ENCODE results near the gene ADAMTS19.

ADAMTS19 gene

GRCh38 chr5:129447968-129448367, 12.1 kb upstream of the ADAMTS19 start:
- TF ChIP-seq ZNF274 (IDR thresholded peaks at IDR 0.05; ENCODE audit: low read depth, low read length): no peak
- H3K4me3 ChIP-seq (ENCODE audit: low read length): no peak overlapping the region

GRCh38 chr5:129448654-129449053, 11.4 kb upstream of the ADAMTS19 start:
- TF ChIP-seq ZNF274 (IDR thresholded peaks at IDR 0.05; ENCODE audit: low read depth, low read length): no peak
- H3K4me3 ChIP-seq (ENCODE audit: low read length): no peak overlapping the region

GRCh38 chr5:129454461-129454860, 5.6 kb upstream of the ADAMTS19 start:
- H3K4me3 ChIP-seq (ENCODE audit: low read length): no peak overlapping the region
- TF ChIP-seq ZNF274 (IDR thresholded peaks at IDR 0.05; ENCODE audit: low read depth, low read length): no peak

- no peak overlapping the region for H3K4me3 ChIP-seq (ENCODE audit: low read length)
- TF ChIP-seq ZNF274 (IDR thresholded peaks at IDR 0.05; ENCODE audit: low read depth, low read length): no peak
These were observed 685 bp upstream of the ADAMTS19 start for GRCh38 chr5:129459450-129459776.

DNA sequence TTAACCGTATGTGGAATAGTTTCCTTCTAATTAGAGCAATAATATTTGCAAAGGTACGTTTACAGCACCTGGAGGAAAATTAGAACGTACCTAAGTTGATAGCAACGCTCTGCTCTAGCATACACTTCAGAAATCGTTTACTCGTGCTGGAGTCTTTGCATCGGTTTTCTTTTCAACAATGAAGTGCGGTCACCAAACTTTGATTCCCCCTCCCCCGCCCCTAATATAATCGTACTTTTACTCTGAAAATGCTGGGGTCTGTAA, 506 bp downstream of the ADAMTS19 start:
- peak overlapping the region; percentile 23 for H3K4me3 ChIP-seq (ENCODE audit: low read length)
- TF ChIP-seq ZNF274 (IDR thresholded peaks at IDR 0.05; ENCODE audit: low read depth, low read length): no peak

- peak overlapping the region; percentile 23 for H3K4me3 ChIP-seq (ENCODE audit: low read length)
These were observed 1.0 kb downstream of the ADAMTS19 start for GRCh38 chr5:129460936-129461710.

DNA sequence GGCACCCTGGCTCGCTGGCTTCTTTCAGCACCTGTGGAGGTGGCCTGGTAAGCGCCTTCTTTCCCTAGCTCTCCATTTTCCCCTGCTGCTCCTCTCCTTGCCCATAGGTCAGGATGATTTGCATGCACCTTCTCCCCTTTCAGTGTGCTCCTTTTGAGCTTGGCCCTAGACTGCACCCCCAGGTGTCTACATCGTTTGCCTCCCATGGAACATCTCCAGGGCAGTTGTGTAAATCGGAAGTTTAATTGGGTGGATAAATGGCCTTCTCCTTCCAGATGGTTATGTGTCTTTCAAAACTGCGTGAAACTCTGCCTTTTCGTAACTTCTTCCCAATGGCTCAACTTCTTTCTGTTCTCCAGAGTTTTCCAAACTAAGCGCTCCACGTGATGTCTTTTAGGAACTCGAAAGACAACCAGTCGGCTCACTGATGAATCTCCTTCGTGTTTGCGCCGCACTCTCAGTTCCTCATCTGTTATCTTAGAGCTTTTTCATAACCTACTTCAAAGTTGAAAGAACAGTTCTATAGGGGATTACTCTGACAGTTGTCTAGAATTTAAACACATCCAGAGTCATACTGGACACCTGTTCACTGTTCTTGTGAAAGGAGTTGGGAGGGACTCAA, 1.7 kb downstream of the ADAMTS19 start:
- TF ChIP-seq ZNF274 (IDR thresholded peaks at IDR 0.05; ENCODE audit: low read depth, low read length): no peak
- peak overlapping the region; percentile 23 for H3K4me3 ChIP-seq (ENCODE audit: low read length)

More at GRCh38 chr5:129460936-129461710, 1.0 kb downstream of the ADAMTS19 start:
- TF ChIP-seq ZNF274 (IDR thresholded peaks at IDR 0.05; ENCODE audit: low read depth, low read length): no peak

DNA sequence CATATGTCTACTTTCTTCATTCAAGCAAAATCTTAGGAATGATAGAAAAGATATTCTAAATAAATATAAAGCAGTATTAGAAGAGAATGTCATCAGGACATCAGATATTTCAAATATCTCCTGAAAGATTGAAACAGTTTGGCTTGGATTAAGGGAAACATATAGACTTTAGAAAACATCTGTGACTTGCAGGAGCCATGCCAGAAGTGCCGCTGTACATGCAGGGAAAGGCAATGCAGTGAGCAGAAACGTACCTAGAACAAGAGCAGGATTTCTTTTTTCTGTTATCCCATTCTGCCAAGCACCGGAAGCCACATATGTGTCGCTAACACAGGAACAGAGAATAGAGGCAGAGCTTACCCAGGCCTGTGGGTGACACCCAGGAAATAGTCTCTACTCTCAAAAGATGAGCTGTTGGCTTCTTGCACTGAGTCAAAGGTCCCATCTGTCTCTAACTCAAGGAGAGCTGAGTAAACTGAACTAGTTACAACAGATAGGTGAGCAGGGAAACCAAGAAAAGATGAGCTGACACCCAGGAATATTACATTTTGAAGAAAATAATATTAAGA, 5.8 kb downstream of the ADAMTS19 start:
- H3K4me3 ChIP-seq (ENCODE audit: low read length): no peak overlapping the region
- no peak for TF ChIP-seq ZNF274 (IDR thresholded peaks at IDR 0.05; ENCODE audit: low read depth, low read length)

DNA sequence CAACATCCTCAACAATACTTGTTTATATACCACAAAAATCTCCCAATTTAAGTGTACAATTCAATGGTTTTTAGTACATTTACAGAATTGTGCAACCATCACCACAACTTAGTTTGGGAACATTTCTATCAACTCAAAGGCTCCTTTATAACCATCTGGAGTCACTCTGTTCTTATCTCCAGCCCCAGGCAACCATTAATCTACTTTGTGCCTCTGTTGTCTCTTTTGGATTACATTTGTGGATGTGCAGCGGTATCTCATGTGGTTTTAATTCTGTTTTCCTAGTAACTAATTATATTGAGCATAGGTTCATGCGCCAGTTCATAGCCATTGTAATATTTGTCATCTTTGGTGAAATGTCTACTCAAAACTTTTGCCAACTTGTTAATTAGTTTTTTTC, 14.4 kb downstream of the ADAMTS19 start:
- TF ChIP-seq ZNF274 (IDR thresholded peaks at IDR 0.05; ENCODE audit: low read depth, low read length): no peak
- H3K4me3 ChIP-seq (ENCODE audit: low read length): no peak overlapping the region

GRCh38 chr5:129476751-129477150, 16.7 kb downstream of the ADAMTS19 start:
- no peak for TF ChIP-seq ZNF274 (IDR thresholded peaks at IDR 0.05; ENCODE audit: low read depth, low read length)
- H3K4me3 ChIP-seq (ENCODE audit: low read length): no peak overlapping the region

- no peak overlapping the region for H3K4me3 ChIP-seq (ENCODE audit: low read length)
- TF ChIP-seq ZNF274 (IDR thresholded peaks at IDR 0.05; ENCODE audit: low read depth, low read length): no peak
These were observed 17.4 kb downstream of the ADAMTS19 start for GRCh38 chr5:129477532-129477931.

- no peak overlapping the region for H3K4me3 ChIP-seq (ENCODE audit: low read length)
- no peak for TF ChIP-seq ZNF274 (IDR thresholded peaks at IDR 0.05; ENCODE audit: low read depth, low read length)
These were observed 21.1 kb downstream of the ADAMTS19 start for GRCh38 chr5:129481161-129481560.

- no peak for TF ChIP-seq ZNF274 (IDR thresholded peaks at IDR 0.05; ENCODE audit: low read depth, low read length)
These were observed 36.3 kb downstream of the ADAMTS19 start for GRCh38 chr5:129496421-129496820.

DNA sequence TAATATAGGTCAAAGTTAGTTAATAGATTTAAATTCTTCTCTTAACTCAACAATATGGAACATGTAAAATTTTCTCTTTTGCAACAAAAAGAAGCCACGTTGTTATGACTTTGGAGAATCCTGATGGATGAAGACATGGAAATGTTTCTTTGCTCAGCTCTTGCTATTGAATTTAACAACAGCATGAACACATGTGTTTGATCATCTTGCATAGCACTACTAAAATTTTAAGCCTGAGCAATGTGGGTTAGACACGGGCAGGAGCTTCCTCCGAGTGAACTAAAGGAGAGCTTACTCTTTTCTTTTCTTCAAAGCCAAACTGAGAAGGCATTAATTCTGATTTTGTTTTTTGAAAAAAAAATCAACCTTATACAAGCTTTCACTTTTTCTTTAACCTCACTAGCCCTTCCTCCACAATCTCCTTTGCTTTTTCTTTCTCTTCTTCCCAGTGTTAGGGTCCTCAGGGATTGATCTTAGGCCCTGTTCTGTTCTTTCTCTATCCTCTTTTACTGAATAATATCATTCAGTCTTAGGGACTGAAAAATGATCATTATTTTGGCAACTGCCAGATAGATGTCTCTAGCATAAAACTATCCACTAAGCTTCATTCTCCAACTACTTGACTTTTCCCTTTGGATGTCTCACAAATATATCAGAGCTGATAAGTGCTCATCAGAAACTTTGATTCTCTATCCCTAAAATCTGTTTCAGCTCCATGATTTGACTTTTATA, 36.9 kb downstream of the ADAMTS19 start:
- no peak overlapping the region for H3K4me3 ChIP-seq (ENCODE audit: low read length)
- no peak for TF ChIP-seq ZNF274 (IDR thresholded peaks at IDR 0.05; ENCODE audit: low read depth, low read length)

More at GRCh38 chr5:129496421-129496820, 36.3 kb downstream of the ADAMTS19 start:
- H3K4me3 ChIP-seq (ENCODE audit: low read length): no peak overlapping the region

Data from GM08714 (cell line).